Caco-2 (cell line): ENCODE results near the gene ADGRL1. TPM values are rescaled to one million over a fixed set of nuclear protein-coding genes. Genes with fewer than 3 reads are reported as not detected.
"Not testable (repeated sequence)": the region's sequence is repeated elsewhere in the genome, so short reads cannot be mapped to it uniquely, and the experiment has no call there.

Source experiments
- BruUV-seq: library from RNA; stranded (reverse); fragments of 400-500 nt; replicated peaks from 2 replicates; lab custom pipeline; 2021; lab: Mats Ljungman, UMichigan
- CTCF ChIA-PET: fragments of 300-600 bp; sonication (Branson Sonifier 250); formaldehyde crosslinking; loops from one replicate; lab custom pipeline; 2022; ENCODE audit warnings: antibody characterized with exemption; lab: Charles Lee
- POLR2A ChIA-PET: fragments of 300-600 bp; sonication (Branson Sonifier 250); formaldehyde crosslinking; loops from one replicate; lab custom pipeline; 2022; ENCODE audit warnings: antibody characterized with exemption; lab: Charles Lee
- DNase-seq, 2 experiments: peaks; one replicate each; pipeline versions ENCODE4 v3.0.0 to v3.0.0-alpha.2; 2020 to 2022
- H3K27me3 ChIP-seq: replicated peaks from 2 replicates; pipeline ENCODE4 v1.6.0; 2011; ENCODE audit warnings: low read length; ENCODE audit not compliant: control insufficient read depth, insufficient read depth
- H3K36me3 ChIP-seq: 2 replicates; pipeline ENCODE4 v1.5.1; 2011; ENCODE audit warnings: low read length; ENCODE audit not compliant: control insufficient read depth, insufficient read depth
- H3K4me1 ChIP-seq: fragments of 250-450 bp; sonication (Bioruptor Pico); 2 replicates; pipeline ENCODE4 v1.5.1; 2020; ENCODE audit warnings: mild to moderate bottlenecking
- H3K4me3 ChIP-seq: 2 replicates; pipeline ENCODE4 v1.5.1; 2011; ENCODE audit warnings: low read depth, mild to moderate bottlenecking, control low read depth, low read length
- H3K9me3 ChIP-seq: fragments of 250-450 bp; sonication (Bioruptor Pico); 2 replicates; pipeline ENCODE4 v1.5.1; 2020; ENCODE audit warnings: mild to moderate bottlenecking, moderate library complexity
- H3K27ac Mint-ChIP-seq: one replicate; pipeline ENCODE4 v1.8.0; 2022; ENCODE audit warnings: mixed read lengths; ENCODE audit not compliant: unreplicated experiment
- H3K27me3 Mint-ChIP-seq: one replicate; pipeline ENCODE4 v1.8.0; 2022; ENCODE audit warnings: mixed read lengths; ENCODE audit not compliant: insufficient read depth, unreplicated experiment
- H3K36me3 Mint-ChIP-seq: one replicate; pipeline ENCODE4 v1.8.0; 2022; ENCODE audit warnings: mild to moderate bottlenecking, mixed read lengths; ENCODE audit not compliant: insufficient read depth, unreplicated experiment
- H3K4me1 Mint-ChIP-seq: one replicate; pipeline ENCODE4 v1.8.0; 2022; ENCODE audit warnings: low read depth, mixed read lengths; ENCODE audit not compliant: unreplicated experiment
- H3K4me3 Mint-ChIP-seq: one replicate; pipeline ENCODE4 v1.8.0; 2022; ENCODE audit warnings: mild to moderate bottlenecking, moderate library complexity, mixed read lengths; ENCODE audit not compliant: unreplicated experiment
- H3K9me3 Mint-ChIP-seq: one replicate; pipeline ENCODE4 v1.8.0; 2022; ENCODE audit warnings: mixed read lengths; ENCODE audit not compliant: unreplicated experiment
- CTCF ChIP-seq, 2 experiments: fragments of 200-600 bp in 1 of 2; IDR thresholded peaks; 1 replicate in 1 of 2; 2 replicates in 1 of 2; pipeline versions ENCODE4 v1.5.1 to v1.8.0; 2011 to 2022; ENCODE audit warnings: antibody characterized with exemption in 1 of 2, control low read depth in 1 of 2, inconsistent platforms in 1 of 2, low read depth in 1 of 2, low read length in 1 of 2, mild to moderate bottlenecking in 1 of 2, moderate library complexity in 1 of 2; ENCODE audit not compliant: insufficient read depth in 1 of 2, severe bottlenecking in 1 of 2, unreplicated experiment in 1 of 2
- intact Hi-C: fragments of 100-400 bp; cut with micrococcal nuclease; formaldehyde crosslinking; loops from one replicate; pipeline ENCODE4 v1.10.0; 2022; ENCODE audit not compliant: unreplicated experiment
- total RNA-seq: library from RNA; stranded (reverse); gene quantifications from 2 replicates; pipeline ENCODE4 v1.2.3, GENCODE V29; 2022

The ADGRL1 gene
- total RNA-seq, 1 experiment from 2014 or later, result 17.6 TPM

GRCh38 chr19:14214580-14214979 is 8.6 kb upstream of the ADGRL1 start:
- no TSS peak for BruUV-seq
- TF ChIP-seq CTCF (IDR thresholded peaks at IDR 0.05; ENCODE audit: insufficient read depth in 1 of 2, low read depth in 1 of 2, low read length in 1 of 2, severe bottlenecking in 1 of 2, unreplicated experiment in 1 of 2), result no peak

GRCh38 chr19:14210182-14210581 is 4.2 kb upstream of the ADGRL1 start:
- BruUV-seq, H3K27me3 Mint-ChIP-seq, CTCF ChIA-PET, DNase-seq, H3K9me3 Mint-ChIP-seq, H3K36me3 ChIP-seq, H3K27ac Mint-ChIP-seq, POLR2A ChIA-PET, H3K9me3 ChIP-seq, H3K4me3 ChIP-seq, intact Hi-C loops, H3K27me3 ChIP-seq, H3K4me1 Mint-ChIP-seq, H3K4me1 ChIP-seq: not testable (repeated sequence)
- Mint-ChIP-seq H3K4me3 (peak overlapping the region; percentile 70), H3K36me3 (peaks cover 14% of the 10 kb centered on the region)

More at GRCh38 chr19:14214580-14214979, 8.6 kb upstream of the ADGRL1 start:
- POLR2A ChIA-PET, result no interaction called here
- peaks cover 13% of the 10 kb centered on the region for H3K36me3 Mint-ChIP-seq
- no peaks in the 10 kb centered on the region for H3K27me3 ChIP-seq
- no peaks in the 10 kb centered on the region for H3K4me1 ChIP-seq
- H3K4me3 ChIP-seq, result no peak overlapping the region
- CTCF ChIA-PET, result no interaction called here
- intact Hi-C loops, result no loop called here
- H3K36me3 ChIP-seq, result no peaks in the 10 kb centered on the region
- DNase-seq, result no peak
- no peaks in the 10 kb centered on the region for H3K9me3 Mint-ChIP-seq
- H3K27ac Mint-ChIP-seq, result no peak overlapping the region
- H3K4me3 Mint-ChIP-seq, result no peak overlapping the region
- H3K9me3 ChIP-seq, result no peaks in the 10 kb centered on the region
- peaks cover 10% of the 10 kb centered on the region for H3K4me1 Mint-ChIP-seq
- peaks cover 4% of the 10 kb centered on the region for H3K27me3 Mint-ChIP-seq

- not testable (repeated sequence) for H3K9me3 Mint-ChIP-seq, BruUV-seq, H3K27me3 Mint-ChIP-seq
These were observed 3.4 kb upstream of the ADGRL1 start for GRCh38 chr19:14209401-14209800.

GRCh38 chr19:14208496-14208895 is 2.5 kb upstream of the ADGRL1 start:
- CTCF ChIA-PET, H3K27me3 ChIP-seq, BruUV-seq, intact Hi-C loops, H3K4me1 ChIP-seq, POLR2A ChIA-PET, H3K27ac Mint-ChIP-seq, H3K36me3 ChIP-seq, DNase-seq, H3K4me1 Mint-ChIP-seq, H3K9me3 Mint-ChIP-seq, H3K4me3 Mint-ChIP-seq, H3K4me3 ChIP-seq, H3K9me3 ChIP-seq, H3K27me3 Mint-ChIP-seq: not testable (repeated sequence)
- peaks cover 14% of the 10 kb centered on the region for H3K36me3 Mint-ChIP-seq

More at GRCh38 chr19:14209401-14209800, 3.4 kb upstream of the ADGRL1 start:
- H3K4me1 ChIP-seq, H3K9me3 ChIP-seq, DNase-seq, CTCF ChIA-PET, POLR2A ChIA-PET, H3K27me3 ChIP-seq, H3K36me3 ChIP-seq, intact Hi-C loops, H3K4me1 Mint-ChIP-seq: not testable (repeated sequence)
- peak overlapping the region; percentile 7; the same call in 1 of the 2 replicates for H3K4me3 ChIP-seq
- peak overlapping the region; percentile 15 for H3K27ac Mint-ChIP-seq
- peaks cover 14% of the 10 kb centered on the region for H3K36me3 Mint-ChIP-seq
- peak overlapping the region; percentile 70 for H3K4me3 Mint-ChIP-seq

- intact Hi-C loops, DNase-seq, H3K27me3 ChIP-seq, H3K9me3 Mint-ChIP-seq, H3K27me3 Mint-ChIP-seq, H3K4me1 Mint-ChIP-seq, H3K36me3 ChIP-seq, POLR2A ChIA-PET, BruUV-seq, H3K4me1 ChIP-seq, H3K9me3 ChIP-seq, CTCF ChIA-PET: not testable (repeated sequence)
- peak overlapping the region; percentile 56 for H3K4me3 ChIP-seq
- Mint-ChIP-seq H3K4me3 (peak overlapping the region; percentile 86), H3K27ac (peak overlapping the region; percentile 84), H3K36me3 (peaks cover 14% of the 10 kb centered on the region)
These were observed 1.8 kb upstream of the ADGRL1 start for GRCh38 chr19:14207796-14208195.

GRCh38 chr19:14206737-14207726 is 1.1 kb upstream of the ADGRL1 start:
- CTCF ChIA-PET, H3K4me1 ChIP-seq, H3K27me3 Mint-ChIP-seq, BruUV-seq, H3K9me3 ChIP-seq, H3K36me3 ChIP-seq, H3K27me3 ChIP-seq, POLR2A ChIA-PET, H3K9me3 Mint-ChIP-seq, H3K4me1 Mint-ChIP-seq, intact Hi-C loops: not testable (repeated sequence)
- DNase-seq, result peak; percentile 92 to 93
- peak overlapping the region; percentile 56 for H3K4me3 ChIP-seq
- Mint-ChIP-seq H3K27ac (peak overlapping the region; percentile 84), H3K4me3 (peak overlapping the region; percentile 86), H3K36me3 (peaks cover 14% of the 10 kb centered on the region)
